ENCODE measurements around the gene PPCS.

GRCh38 chr1:42429603-42430002, 26.7 kb upstream of the PPCS start:
- TF ChIP-seq YY1 (IDR thresholded peaks at IDR 0.05; ENCODE audit: insufficient read depth, insufficient read length) (no peak), ZNF274 (IDR thresholded peaks at IDR 0.05; ENCODE audit: low read depth, low read length) (no peak)

Data from NT2/D1 (cell line).